HepG2 (cell line): ENCODE data around the gene PCDHB2. TPM values are rescaled to one million over a fixed set of nuclear protein-coding genes. Genes with fewer than 3 reads are reported as not detected.
"Not testable (repeated sequence)": the region's sequence is repeated elsewhere in the genome, so short reads cannot be mapped to it uniquely, and the experiment has no call there.

ENCODE experiments used
- ATAC-seq: fragments of 200-7000 bp; cut with Tn5 transposase; 3 replicates; pipeline ENCODE4 v1.9.1; 2020; ENCODE audit warnings: mild to moderate bottlenecking, moderate library complexity
- BruUV-seq: library from RNA; stranded (reverse); fragments of 400-500 nt; replicated peaks from 2 replicates; lab custom pipeline; 2021; lab: Mats Ljungman, UMichigan
- CTCF ChIA-PET: fragments of 300-600 bp; formaldehyde crosslinking; extraction: SDS; loops from one replicate; lab custom pipeline; 2021; ENCODE audit warnings: low total read pairs, inconsistent platforms, low intra/inter-chr PET ratio; lab: Yijun Ruan, JAX
- POLR2A ChIA-PET: fragments of 350-600 bp; sonication (Branson Sonifier 250); formaldehyde crosslinking; loops from one replicate; lab custom pipeline; 2020; ENCODE audit warnings: antibody characterized with exemption, inconsistent platforms; lab: Yijun Ruan, JAX
- DNase-seq: peaks from one replicate; pipeline ENCODE4 v3.0.0-alpha.2; 2015; ENCODE audit warnings: low spot score
- FAIRE-seq: peaks from 3 replicates; lab custom pipeline; 2011; peaks lifted over from hg19 to GRCh38; lab: Jason Lieb, UNC
- H2AFZ ChIP-seq: one replicate; pipeline ENCODE4 v1.6.1; 2011; ENCODE audit warnings: low read length, inconsistent platforms
- H3K27ac ChIP-seq: fragments of 300-600 bp; 3 replicates; pipeline ENCODE4 v1.8.0; 2011; ENCODE audit warnings: mixed run types, mild to moderate bottlenecking, mixed read lengths, low read length, inconsistent platforms; ENCODE audit not compliant: insufficient read depth; ENCODE audit errors: extremely low read length
- H3K27me3 ChIP-seq, 2 experiments: fragments of 200-600 bp in 1 of 2; 2 replicates in 1 of 2; 3 replicates in 1 of 2; pipeline versions ENCODE4 v1.6.0 to v1.8.0; 2011; ENCODE audit warnings: low read length in 2 of 2, mild to moderate bottlenecking in 2 of 2, moderate library complexity in 2 of 2, inconsistent platforms in 1 of 2; ENCODE audit not compliant: insufficient read depth in 2 of 2, control insufficient read depth in 1 of 2
- H3K36me3 ChIP-seq, 2 experiments: fragments of 200-600 bp in 1 of 2; replicated peaks in 1 of 2; 2 replicates in 1 of 2; 3 replicates in 1 of 2; pipeline versions ENCODE4 v1.5.1 to v1.8.0; 2011; ENCODE audit warnings: low read length in 2 of 2, inconsistent platforms in 1 of 2; ENCODE audit not compliant: insufficient read depth in 2 of 2, control insufficient read depth in 1 of 2
- H3K4me1 ChIP-seq: 2 replicates; pipeline ENCODE4 v1.5.1; 2012; ENCODE audit warnings: low read length, inconsistent platforms; ENCODE audit not compliant: insufficient read depth
- H3K4me2 ChIP-seq: 2 replicates; pipeline ENCODE4 v1.6.0; 2011; ENCODE audit warnings: low read depth, low read length, inconsistent platforms
- H3K4me3 ChIP-seq, 3 experiments: fragments of 200-600 bp in 1 of 3; sonication (generic), shearing (Covaris generic) in 1 of 3; replicated peaks in 1 of 3; 2 replicates each; pipeline ENCODE4 v1.5.1; 2011 to 2016; ENCODE audit warnings: low read length in 3 of 3, inconsistent platforms in 2 of 3, low read depth in 2 of 3, mild to moderate bottlenecking in 2 of 3, control low read depth in 1 of 3, mixed read lengths in 1 of 3; ENCODE audit not compliant: insufficient read depth in 1 of 3
- H3K79me2 ChIP-seq: one replicate; pipeline ENCODE4 v1.6.1; 2011; ENCODE audit warnings: low read length, inconsistent platforms; ENCODE audit not compliant: insufficient read depth
- H3K9ac ChIP-seq: 2 replicates; pipeline ENCODE4 v1.6.0; 2011; ENCODE audit warnings: mild to moderate bottlenecking, low read depth, low read length, inconsistent platforms; ENCODE audit not compliant: insufficient read depth
- H3K9me3 ChIP-seq: 2 replicates; pipeline ENCODE4 v1.5.1; 2012; ENCODE audit warnings: mild to moderate bottlenecking, low read length
- H4K20me1 ChIP-seq: 2 replicates; pipeline ENCODE4 v1.6.0; 2011; ENCODE audit warnings: inconsistent platforms, mild to moderate bottlenecking, low read length, moderate library complexity; ENCODE audit not compliant: insufficient read depth
- HOXD1 ChIP-seq: sonication (generic); formaldehyde crosslinking; IDR thresholded peaks from 2 replicates; pipeline ENCODE4 v1.5.0; 2020; ENCODE audit warnings: missing genetic modification reagents
- POGK ChIP-seq: sonication (generic); formaldehyde crosslinking; conservative IDR thresholded peaks from 2 replicates; pipeline ENCODE4 v1.8.0; 2022; ENCODE audit warnings: mild to moderate bottlenecking, moderate library complexity, missing genetic modification reagents
- WGBS: methylation state at CpG from one replicate; pipeline ENCODE4 v1.1.6; 2017; ENCODE audit warnings: low lambda C conversion rate; 5-methylcytosine and 5-hydroxymethylcytosine counted together
- in situ Hi-C: cut with HindIII; loops from 2 replicates; pipeline ENCODE4 v1.10.0; 2017; ENCODE audit warnings: low pct_unique_long_range_greater_than_20kb; ENCODE audit not compliant: extremely low pct_ligation_motif_present
- intact Hi-C: fragments of 100-400 bp; cut with micrococcal nuclease; formaldehyde crosslinking; loops from one replicate; pipeline ENCODE4 v1.10.0; 2022; ENCODE audit not compliant: unreplicated experiment
- polyA plus RNA-seq, 8 experiments: library from polyadenylated mRNA; depleted of rRNA in 3 of 8; stranded (reverse) in 7 of 8; unstranded in 1 of 8; fragments of >200 nt; fragmentation: Illumina TruSeq in 4 of 8; extraction: Trizol in 4 of 8; gene quantifications; 2 replicates each; pipeline versions ENCODE4 v1.2.1 to v1.2.3, GENCODE V29; 2011 to 2016; ENCODE audit warnings: low read depth in 4 of 8, missing spikeins in 1 of 8, mixed read lengths in 1 of 8; ENCODE audit not compliant: insufficient read depth in 1 of 8
- total RNA-seq, 5 experiments: library from RNA; depleted of rRNA; stranded (reverse); fragments of >200 nt; fragmentation: Illumina TruSeq; extraction: Trizol; gene quantifications; 2 replicates each; pipeline ENCODE4 v1.2.3, GENCODE V29; 2016; ENCODE audit warnings: low read depth in 1 of 5

Gene PCDHB2
- total and polyA plus RNA-seq, 2 of the 13 experiments (the other 11 are each of a cell fraction or from before 2014, with no cell fraction given): 7.1 to 7.5 TPM

DNA sequence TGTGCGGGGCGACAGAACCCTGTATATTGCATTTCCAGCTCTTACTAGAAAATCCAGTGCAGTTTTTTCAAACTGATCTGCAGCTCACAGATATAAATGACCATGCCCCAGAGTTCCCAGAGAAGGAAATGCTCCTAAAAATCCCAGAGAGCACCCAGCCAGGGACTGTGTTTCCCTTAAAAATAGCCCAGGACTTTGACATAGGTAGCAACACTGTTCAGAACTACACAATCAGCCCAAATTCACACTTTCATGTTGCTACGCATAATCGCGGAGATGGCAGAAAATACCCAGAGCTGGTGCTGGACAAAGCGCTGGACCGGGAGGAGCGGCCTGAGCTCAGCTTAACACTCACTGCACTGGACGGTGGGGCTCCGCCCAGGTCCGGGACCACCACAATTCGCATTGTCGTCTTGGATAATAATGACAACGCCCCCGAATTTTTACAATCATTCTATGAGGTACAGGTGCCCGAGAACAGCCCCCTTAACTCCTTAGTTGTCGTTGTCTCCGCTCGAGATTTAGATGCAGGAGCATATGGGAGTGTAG, 41.4 kb downstream of the PCDHB2 start (continued):
- TF ChIP-seq POGK (CRISPR knock-in tag): no peak
- no peak for TF ChIP-seq HOXD1
- TF ChIP-seq, all 625 proteins: peak for 0

DNA sequence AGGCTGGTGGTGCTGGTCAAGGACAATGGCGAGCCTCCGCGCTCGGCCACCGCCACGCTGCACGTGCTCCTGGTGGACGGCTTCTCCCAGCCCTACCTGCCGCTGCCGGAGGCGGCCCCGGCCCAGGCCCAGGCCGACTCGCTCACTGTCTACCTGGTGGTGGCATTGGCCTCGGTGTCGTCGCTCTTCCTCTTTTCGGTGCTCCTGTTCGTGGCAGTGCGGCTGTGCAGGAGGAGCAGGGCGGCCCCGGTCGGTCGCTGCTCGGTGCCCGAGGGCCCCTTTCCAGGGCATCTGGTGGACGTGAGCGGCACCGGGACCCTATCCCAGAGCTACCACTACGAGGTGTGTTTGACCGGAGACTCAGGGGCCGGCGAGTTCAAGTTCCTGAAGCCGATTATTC, 42.9 kb downstream of the PCDHB2 start:
- intact Hi-C loops, in situ Hi-C loops, CTCF ChIA-PET: not testable (repeated sequence)

More for the DNA sequence above, 42.9 kb downstream of the PCDHB2 start:
- BruUV-seq, H3K27me3 ChIP-seq, H3K79me2 ChIP-seq, H3K27ac ChIP-seq, H3K36me3 ChIP-seq, POLR2A ChIA-PET, ATAC-seq, H3K4me2 ChIP-seq, DNase-seq, H3K9me3 ChIP-seq, H4K20me1 ChIP-seq, H3K4me3 ChIP-seq, H3K9ac ChIP-seq, H2AFZ ChIP-seq, H3K4me1 ChIP-seq, FAIRE-seq: not testable (repeated sequence)
- WGBS: 29% methylated on average over 7 of the region's 34 CpGs

Other genes with a start within 250 kb of the PCDHB2 start
- gene PCDHA9, start 246.2 kb upstream of the PCDHB2 start, total RNA-seq (2016; rRNA removed; fragmentation: Illumina TruSeq; extraction: Trizol): 0.03 TPM in 1 of 2 replicates, not detected in the other
- 0.03 and 0.04 TPM in 2 replicates for gene PCDHA9, start 246.2 kb upstream of the PCDHB2 start, polyA plus RNA-seq (2011; rRNA removed)
- 0.02 TPM in 1 of 2 replicates, not detected in the other for gene PCDHA10, start 238.7 kb upstream of the PCDHB2 start, total RNA-seq (2016; rRNA removed; fragmentation: Illumina TruSeq; extraction: Trizol)
- gene PCDHA10, start 238.7 kb upstream of the PCDHB2 start, polyA plus RNA-seq (2011; rRNA removed): 0.01 and 0.03 TPM in 2 replicates
- 0.07 and 0.29 TPM in 2 replicates for gene PCDHA11, start 225.7 kb upstream of the PCDHB2 start, total RNA-seq (2016; rRNA removed; fragmentation: Illumina TruSeq; extraction: Trizol)
- 0.05 TPM in 1 of 2 replicates, not detected in the other for gene PCDHA11, start 225.7 kb upstream of the PCDHB2 start, polyA plus RNA-seq (2011; rRNA removed)
- not detected in 2 replicates for gene PCDHA12, start 219.3 kb upstream of the PCDHB2 start, total RNA-seq (2016; rRNA removed; fragmentation: Illumina TruSeq; extraction: Trizol)
- 0.03 TPM in 1 of 2 replicates, not detected in the other for gene PCDHA12, start 219.3 kb upstream of the PCDHB2 start, polyA plus RNA-seq (2011; rRNA removed)
- 0.04 TPM in 1 of 2 replicates, not detected in the other for gene PCDHA13, start 212.5 kb upstream of the PCDHB2 start, total RNA-seq (2016; rRNA removed; fragmentation: Illumina TruSeq; extraction: Trizol)
- 0.03 TPM in 1 of 2 replicates, not detected in the other for gene PCDHA13, start 212.5 kb upstream of the PCDHB2 start, polyA plus RNA-seq (2011; rRNA removed)
- gene PCDHAC1, start 168.3 kb upstream of the PCDHB2 start, total RNA-seq (2016; rRNA removed; fragmentation: Illumina TruSeq; extraction: Trizol): 0.04 TPM in 1 of 2 replicates, not detected in the other
- 0.03 TPM in 1 of 2 replicates, not detected in the other for gene PCDHAC1, start 168.3 kb upstream of the PCDHB2 start, polyA plus RNA-seq (2011; rRNA removed)
- gene PCDHAC2, start 128.1 kb upstream of the PCDHB2 start, total RNA-seq (2016; rRNA removed; fragmentation: Illumina TruSeq; extraction: Trizol): not detected in 2 replicates
- not detected in 2 replicates for gene PCDHAC2, start 128.1 kb upstream of the PCDHB2 start, polyA plus RNA-seq (2011; rRNA removed)
- gene PCDHB1, start 43.2 kb upstream of the PCDHB2 start, total RNA-seq (2016; rRNA removed; fragmentation: Illumina TruSeq; extraction: Trizol): not detected in 2 replicates
- gene PCDHB1, start 43.2 kb upstream of the PCDHB2 start, polyA plus RNA-seq (2011; rRNA removed): not detected in 2 replicates
- 0.27 and 0.29 TPM in 2 replicates for gene PCDHB3, start 5.9 kb downstream of the PCDHB2 start, total RNA-seq (2016; rRNA removed; fragmentation: Illumina TruSeq; extraction: Trizol)
- gene PCDHB3, start 5.9 kb downstream of the PCDHB2 start, polyA plus RNA-seq (2011; rRNA removed): 0.25 and 0.31 TPM in 2 replicates
- gene PCDHB4, start 27.2 kb downstream of the PCDHB2 start, total RNA-seq (2016; rRNA removed; fragmentation: Illumina TruSeq; extraction: Trizol): 0.13 TPM in 1 of 2 replicates, not detected in the other
- gene PCDHB4, start 27.2 kb downstream of the PCDHB2 start, polyA plus RNA-seq (2011; rRNA removed): 0.08 and 0.13 TPM in 2 replicates
- 0.07 TPM in 1 of 2 replicates, not detected in the other for gene PCDHB5, start 40.6 kb downstream of the PCDHB2 start, total RNA-seq (2016; rRNA removed; fragmentation: Illumina TruSeq; extraction: Trizol)
- gene PCDHB5, start 40.6 kb downstream of the PCDHB2 start, polyA plus RNA-seq (2011; rRNA removed): 0.03 and 0.08 TPM in 2 replicates
- gene PCDHB6, start 55.4 kb downstream of the PCDHB2 start, total RNA-seq (2016; rRNA removed; fragmentation: Illumina TruSeq; extraction: Trizol): 0.04 TPM in 1 of 2 replicates, not detected in the other
- 0.01 TPM in 1 of 2 replicates, not detected in the other for gene PCDHB6, start 55.4 kb downstream of the PCDHB2 start, polyA plus RNA-seq (2011; rRNA removed)
- 0.02 TPM in 1 of 2 replicates, not detected in the other for gene PCDHB7, start 78.0 kb downstream of the PCDHB2 start, total RNA-seq (2016; rRNA removed; fragmentation: Illumina TruSeq; extraction: Trizol)
- gene PCDHB7, start 78.0 kb downstream of the PCDHB2 start, polyA plus RNA-seq (2011; rRNA removed): 0.03 TPM in 1 of 2 replicates, not detected in the other
- 0.34 and 0.82 TPM in 2 replicates for gene PCDHB8, start 83.2 kb downstream of the PCDHB2 start, total RNA-seq (2016; rRNA removed; fragmentation: Illumina TruSeq; extraction: Trizol)
- gene PCDHB8, start 83.2 kb downstream of the PCDHB2 start, polyA plus RNA-seq (2011; rRNA removed): 0.26 and 0.33 TPM in 2 replicates
- gene PCDHB16, start 87.8 kb downstream of the PCDHB2 start, total RNA-seq (2016; rRNA removed; fragmentation: Illumina TruSeq; extraction: Trizol): 0.41 and 0.60 TPM in 2 replicates
- gene PCDHB16, start 87.8 kb downstream of the PCDHB2 start, polyA plus RNA-seq (2011; rRNA removed): 0.66 and 0.89 TPM in 2 replicates
- gene PCDHB9, start 92.5 kb downstream of the PCDHB2 start, total RNA-seq (2016; rRNA removed; fragmentation: Illumina TruSeq; extraction: Trizol): 0.18 TPM in 1 of 2 replicates, not detected in the other
- gene PCDHB9, start 92.5 kb downstream of the PCDHB2 start, polyA plus RNA-seq (2011; rRNA removed): 0.17 and 0.33 TPM in 2 replicates
- not detected in 2 replicates for gene PCDHB10, start 97.7 kb downstream of the PCDHB2 start, total RNA-seq (2016; rRNA removed; fragmentation: Illumina TruSeq; extraction: Trizol)
- gene PCDHB10, start 97.7 kb downstream of the PCDHB2 start, polyA plus RNA-seq (2011; rRNA removed): 0.05 and 0.09 TPM in 2 replicates
- 0.07 TPM in 1 of 2 replicates, not detected in the other for gene PCDHB11, start 105.0 kb downstream of the PCDHB2 start, total RNA-seq (2016; rRNA removed; fragmentation: Illumina TruSeq; extraction: Trizol)
- not detected in 2 replicates for gene PCDHB11, start 105.0 kb downstream of the PCDHB2 start, polyA plus RNA-seq (2011; rRNA removed)
- gene PCDHB12, start 114.1 kb downstream of the PCDHB2 start, total RNA-seq (2016; rRNA removed; fragmentation: Illumina TruSeq; extraction: Trizol): 0.04 TPM in 1 of 2 replicates, not detected in the other
- 0.03 TPM in 2 replicates for gene PCDHB12, start 114.1 kb downstream of the PCDHB2 start, polyA plus RNA-seq (2011; rRNA removed)
- 0.52 and 0.80 TPM in 2 replicates for gene PCDHB13, start 119.3 kb downstream of the PCDHB2 start, total RNA-seq (2016; rRNA removed; fragmentation: Illumina TruSeq; extraction: Trizol)
- gene PCDHB13, start 119.3 kb downstream of the PCDHB2 start, polyA plus RNA-seq (2011; rRNA removed): 0.57 and 0.63 TPM in 2 replicates
- gene PCDHB14, start 128.7 kb downstream of the PCDHB2 start, total RNA-seq (2016; rRNA removed; fragmentation: Illumina TruSeq; extraction: Trizol): 0.32 and 0.40 TPM in 2 replicates
- 0.37 and 0.73 TPM in 2 replicates for gene PCDHB14, start 128.7 kb downstream of the PCDHB2 start, polyA plus RNA-seq (2011; rRNA removed)
- 0.22 and 0.27 TPM in 2 replicates for gene PCDHB15, start 150.8 kb downstream of the PCDHB2 start, total RNA-seq (2016; rRNA removed; fragmentation: Illumina TruSeq; extraction: Trizol)
- 0.26 and 0.48 TPM in 2 replicates for gene PCDHB15, start 150.8 kb downstream of the PCDHB2 start, polyA plus RNA-seq (2011; rRNA removed)
- 0.13 TPM in 1 of 2 replicates, not detected in the other for gene SLC25A2, start 209.4 kb downstream of the PCDHB2 start, total RNA-seq (2016; rRNA removed; fragmentation: Illumina TruSeq; extraction: Trizol)
- not detected in 2 replicates for gene SLC25A2, start 209.4 kb downstream of the PCDHB2 start, polyA plus RNA-seq (2011; rRNA removed)
- 61.5 and 96.6 TPM in 2 replicates for gene TAF7, start 226.2 kb downstream of the PCDHB2 start, total RNA-seq (2016; rRNA removed; fragmentation: Illumina TruSeq; extraction: Trizol)
- 36.5 and 41.6 TPM in 2 replicates for gene TAF7, start 226.2 kb downstream of the PCDHB2 start, polyA plus RNA-seq (2011; rRNA removed)
- gene PCDHGA1, start 235.9 kb downstream of the PCDHB2 start, total RNA-seq (2016; rRNA removed; fragmentation: Illumina TruSeq; extraction: Trizol): 0.04 and 0.31 TPM in 2 replicates
- gene PCDHGA1, start 235.9 kb downstream of the PCDHB2 start, polyA plus RNA-seq (2011; rRNA removed): 0.40 TPM in 2 replicates
- gene PCDHGA2, start 244.1 kb downstream of the PCDHB2 start, total RNA-seq (2016; rRNA removed; fragmentation: Illumina TruSeq; extraction: Trizol): 0.04 TPM in 1 of 2 replicates, not detected in the other
- 0.09 and 0.11 TPM in 2 replicates for gene PCDHGA2, start 244.1 kb downstream of the PCDHB2 start, polyA plus RNA-seq (2011; rRNA removed)
- not detected in 2 replicates for gene PCDHGA3, start 249.2 kb downstream of the PCDHB2 start, total RNA-seq (2016; rRNA removed; fragmentation: Illumina TruSeq; extraction: Trizol)
- 0.03 and 0.05 TPM in 2 replicates for gene PCDHGA3, start 249.2 kb downstream of the PCDHB2 start, polyA plus RNA-seq (2011; rRNA removed)